OCI-LY1 (cell line): ENCODE measurements around the gene FKBP4.

Experiments used
- EZH2 ChIP-seq: fragments of 200-600 bp; sonication (generic), shearing (Covaris generic); IDR thresholded peaks from 2 replicates; pipeline ENCODE4 v1.8.0; 2017; ENCODE audit warnings: borderline replicate concordance, mixed run types, mild to moderate bottlenecking, antibody characterized with exemption, low read length, moderate library complexity, mixed read lengths
- TF ChIP-seq, protein P1 (sequence below): fragments of 200-600 bp; sonication (generic), shearing (Covaris generic); IDR thresholded peaks from 2 replicates; pipeline ENCODE4 v1.5.1; 2017; ENCODE audit warnings: mild to moderate bottlenecking, antibody characterized with exemption, low read length, moderate library complexity, mixed read lengths

DNA sequence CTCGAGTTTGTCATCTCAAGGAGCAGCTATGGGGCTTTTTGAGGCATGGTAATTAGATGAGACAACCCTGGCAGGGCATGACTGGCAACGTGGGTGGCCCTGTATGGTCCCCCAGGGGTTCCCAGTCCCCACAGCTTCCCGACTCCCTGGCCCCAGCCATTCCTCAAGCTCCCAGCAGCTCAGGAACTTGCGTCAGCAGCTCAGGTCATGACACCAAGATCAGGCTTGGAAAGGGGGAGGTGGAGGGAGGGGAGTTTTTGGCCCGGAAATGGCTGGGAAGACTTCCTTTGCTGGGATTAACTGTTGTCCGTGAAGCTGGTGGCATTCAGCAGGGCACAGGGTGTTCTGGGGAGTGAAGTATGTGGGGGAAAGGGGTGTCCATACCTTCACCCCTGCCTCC lies 50.5 kb downstream of the FKBP4 start:
- TF ChIP-seq, protein P1, sequence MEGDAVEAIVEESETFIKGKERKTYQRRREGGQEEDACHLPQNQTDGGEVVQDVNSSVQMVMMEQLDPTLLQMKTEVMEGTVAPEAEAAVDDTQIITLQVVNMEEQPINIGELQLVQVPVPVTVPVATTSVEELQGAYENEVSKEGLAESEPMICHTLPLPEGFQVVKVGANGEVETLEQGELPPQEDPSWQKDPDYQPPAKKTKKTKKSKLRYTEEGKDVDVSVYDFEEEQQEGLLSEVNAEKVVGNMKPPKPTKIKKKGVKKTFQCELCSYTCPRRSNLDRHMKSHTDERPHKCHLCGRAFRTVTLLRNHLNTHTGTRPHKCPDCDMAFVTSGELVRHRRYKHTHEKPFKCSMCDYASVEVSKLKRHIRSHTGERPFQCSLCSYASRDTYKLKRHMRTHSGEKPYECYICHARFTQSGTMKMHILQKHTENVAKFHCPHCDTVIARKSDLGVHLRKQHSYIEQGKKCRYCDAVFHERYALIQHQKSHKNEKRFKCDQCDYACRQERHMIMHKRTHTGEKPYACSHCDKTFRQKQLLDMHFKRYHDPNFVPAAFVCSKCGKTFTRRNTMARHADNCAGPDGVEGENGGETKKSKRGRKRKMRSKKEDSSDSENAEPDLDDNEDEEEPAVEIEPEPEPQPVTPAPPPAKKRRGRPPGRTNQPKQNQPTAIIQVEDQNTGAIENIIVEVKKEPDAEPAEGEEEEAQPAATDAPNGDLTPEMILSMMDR = no peak
- TF ChIP-seq EZH2 = no peak
